ENCODE data around the gene GAP43.

- no peak for TF ChIP-seq CTCF (IDR thresholded peaks at IDR 0.05; ENCODE audit: insufficient read depth, low read length, poor library complexity, severe bottlenecking)
- no peak for TF ChIP-seq EZH2phosphoT487 (conservative IDR thresholded peaks at IDR 0.05; ENCODE audit: low read length)
Measured at GRCh38 chr3:115595611-115596275, 27.6 kb upstream of the GAP43 start.
